Activated CD4-positive, alpha-beta memory T cell treated with anti-CD3 and anti-CD28 coated beads for 36 hours (primary cell): ENCODE results near the gene NTN4. TPM values are rescaled to one million over a fixed set of nuclear protein-coding genes. Genes with fewer than 3 reads are reported as not detected.

Source experiments
- CTCF ChIA-PET: fragments of 350-600 bp; sonication (Branson Sonifier 250); formaldehyde crosslinking; loops from one replicate; lab custom pipeline; 2021; ENCODE audit warnings: antibody characterized with exemption, inconsistent platforms; lab: Charles Lee
- POLR2A ChIA-PET: fragments of 350-600 bp; sonication (Branson Sonifier 250); formaldehyde crosslinking; loops from one replicate; lab custom pipeline; 2021; ENCODE audit warnings: antibody characterized with exemption; lab: Charles Lee
- DNase-seq: peaks from one replicate; pipeline ENCODE4 v3.0.0-alpha.2; 2020
- H3K27ac Mint-ChIP-seq: one replicate; pipeline ENCODE4 v1.8.0; 2021; ENCODE audit warnings: mixed read lengths
- H3K27me3 Mint-ChIP-seq: one replicate; pipeline ENCODE4 v1.8.0; 2021; ENCODE audit warnings: mixed read lengths
- H3K36me3 Mint-ChIP-seq: one replicate; pipeline ENCODE4 v1.8.0; 2021; ENCODE audit warnings: mixed read lengths
- H3K4me1 Mint-ChIP-seq: one replicate; pipeline ENCODE4 v1.8.0; 2021; ENCODE audit warnings: low read depth, mixed read lengths
- H3K4me3 Mint-ChIP-seq: one replicate; pipeline ENCODE4 v1.8.0; 2021; ENCODE audit warnings: mild to moderate bottlenecking, mixed read lengths
- H3K9me3 Mint-ChIP-seq: one replicate; pipeline ENCODE4 v1.8.0; 2021; ENCODE audit warnings: mixed read lengths
- intact Hi-C: fragments of 100-400 bp; cut with micrococcal nuclease; formaldehyde crosslinking; loops from one replicate; pipeline ENCODE4 v1.15.1; 2023
- total RNA-seq, 2 experiments: library from RNA; stranded (reverse); gene quantifications; one replicate each; pipeline ENCODE4 v1.2.3, GENCODE V29; 2021

The NTN4 gene
- total RNA-seq, 2 experiments from 2014 or later = 0.29 TPM; not detected in 1

- intact Hi-C loops = no loop called here
- ChIA-PET CTCF (no interaction called here), POLR2A (interaction anchor here (0.6 kb wide), 2 partner anchors 70 to 229 kb away, joined by 3 to 4 read pairs; no protein-coding TSS in a partner anchor)
- H3K27me3 Mint-ChIP-seq = peaks cover 14% of the 10 kb centered on the region
- no peak for DNase-seq
- no peak overlapping the region for H3K4me3 Mint-ChIP-seq
- no peak overlapping the region for H3K27ac Mint-ChIP-seq
- no peaks in the 10 kb centered on the region for H3K36me3 Mint-ChIP-seq
- no peaks in the 10 kb centered on the region for H3K9me3 Mint-ChIP-seq
- peaks cover 3% of the 10 kb centered on the region for H3K4me1 Mint-ChIP-seq
These were observed 19.8 kb upstream of the NTN4 start for GRCh38 chr12:95810411-95810810.

- peaks cover 10% of the 10 kb centered on the region for H3K27me3 Mint-ChIP-seq
- intact Hi-C loops = no loop called here
- no peaks in the 10 kb centered on the region for H3K9me3 Mint-ChIP-seq
- no peak for DNase-seq
- CTCF ChIA-PET = no interaction called here
- H3K4me3 Mint-ChIP-seq = no peak overlapping the region
- POLR2A ChIA-PET = no interaction called here
- peaks cover 3% of the 10 kb centered on the region for H3K4me1 Mint-ChIP-seq
- no peaks in the 10 kb centered on the region for H3K36me3 Mint-ChIP-seq
- H3K27ac Mint-ChIP-seq = no peak overlapping the region
These were observed 18.6 kb upstream of the NTN4 start for GRCh38 chr12:95809000-95809680.

DNA sequence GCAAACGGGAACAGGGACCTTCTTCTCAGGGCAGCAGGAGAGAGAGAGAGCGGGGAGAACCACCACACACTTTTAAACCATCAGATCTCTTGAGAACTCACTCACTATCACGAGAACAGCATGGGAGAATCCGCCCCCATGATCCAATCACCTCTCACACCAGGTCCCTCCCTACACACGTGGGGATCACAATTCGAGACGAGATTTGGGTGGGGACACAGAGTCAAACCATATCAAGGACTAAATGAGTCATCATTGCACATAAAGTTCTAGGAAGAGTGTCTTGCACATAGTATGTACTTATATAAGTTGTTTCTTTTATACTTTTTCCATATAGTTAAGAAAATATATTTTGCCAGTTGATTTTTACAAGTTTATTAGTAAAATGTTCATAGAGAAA, 17.6 kb upstream of the NTN4 start:
- no peaks in the 10 kb centered on the region for H3K36me3 Mint-ChIP-seq
- CTCF ChIA-PET = no interaction called here
- no peak for DNase-seq
- peaks cover 15% of the 10 kb centered on the region for H3K27me3 Mint-ChIP-seq
- no peak overlapping the region for H3K4me3 Mint-ChIP-seq
- H3K27ac Mint-ChIP-seq = no peak overlapping the region
- intact Hi-C loops = no loop called here
- H3K9me3 Mint-ChIP-seq = no peaks in the 10 kb centered on the region
- peaks cover 3% of the 10 kb centered on the region for H3K4me1 Mint-ChIP-seq
- POLR2A ChIA-PET = no interaction called here

DNA sequence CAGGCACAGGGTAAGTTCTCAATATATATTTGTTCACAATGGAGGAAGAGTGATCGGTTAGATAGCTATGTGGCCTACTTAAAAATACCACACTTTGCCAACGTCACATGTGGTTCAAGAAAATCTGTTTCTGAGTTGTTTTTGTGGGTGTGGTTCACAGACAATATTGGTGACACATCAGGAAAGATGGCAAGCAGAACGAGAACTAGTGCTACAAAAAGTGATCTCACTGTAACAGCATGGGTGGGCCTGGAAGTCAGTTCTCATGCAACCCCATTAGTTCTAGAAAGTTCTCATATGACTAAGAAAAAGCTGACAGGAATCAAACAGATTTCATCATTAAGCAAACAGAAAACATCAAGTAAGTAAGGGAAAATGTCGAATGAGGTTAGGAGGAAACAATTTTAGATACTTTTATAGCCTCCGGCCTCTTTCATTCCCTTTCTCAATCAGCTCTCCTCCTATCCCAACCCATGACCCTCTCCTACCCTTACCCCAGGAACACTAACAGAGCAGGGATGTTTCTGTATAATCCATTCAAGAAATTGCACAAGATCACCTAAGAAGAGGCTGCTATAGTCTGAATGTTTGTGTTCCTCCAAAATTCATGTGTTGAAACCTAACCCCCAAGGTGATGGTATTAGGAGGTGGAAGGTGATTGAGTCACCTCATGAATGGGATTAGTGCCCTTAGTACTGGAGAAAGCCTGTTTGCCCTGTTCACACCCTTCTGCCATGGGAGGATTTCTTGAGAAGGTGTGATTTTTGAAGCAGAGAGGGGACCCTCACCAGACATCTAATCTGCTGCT, 15.5 kb upstream of the NTN4 start:
- ChIA-PET POLR2A (no interaction called here), CTCF (interaction anchor here (0.5 kb wide), 1 partner anchor 211 kb away, joined by 4 read pairs; no protein-coding TSS in a partner anchor)
- Mint-ChIP-seq H3K4me3 (no peak overlapping the region), H3K27me3 (peaks cover 12% of the 10 kb centered on the region), H3K4me1 (peaks cover 3% of the 10 kb centered on the region), H3K9me3 (no peaks in the 10 kb centered on the region), H3K36me3 (no peaks in the 10 kb centered on the region), H3K27ac (no peak overlapping the region)
- intact Hi-C loops = no loop called here
- DNase-seq = no peak

- POLR2A ChIA-PET = no interaction called here
- peaks cover 9% of the 10 kb centered on the region for H3K27me3 Mint-ChIP-seq
- no peak overlapping the region for H3K4me3 Mint-ChIP-seq
- H3K36me3 Mint-ChIP-seq = no peaks in the 10 kb centered on the region
- CTCF ChIA-PET = no interaction called here
- no peak for DNase-seq
- H3K27ac Mint-ChIP-seq = no peak overlapping the region
- peaks cover 3% of the 10 kb centered on the region for H3K4me1 Mint-ChIP-seq
- intact Hi-C loops = no loop called here
- H3K9me3 Mint-ChIP-seq = no peaks in the 10 kb centered on the region
These were observed 13.7 kb upstream of the NTN4 start for GRCh38 chr12:95804291-95804690.

- no peak for DNase-seq
- peaks cover 9% of the 10 kb centered on the region for H3K27me3 Mint-ChIP-seq
- intact Hi-C loops = no loop called here
- H3K4me3 Mint-ChIP-seq = no peak overlapping the region
- no peak overlapping the region for H3K27ac Mint-ChIP-seq
- no peaks in the 10 kb centered on the region for H3K9me3 Mint-ChIP-seq
- POLR2A ChIA-PET = no interaction called here
- H3K4me1 Mint-ChIP-seq = peaks cover 3% of the 10 kb centered on the region
- no peaks in the 10 kb centered on the region for H3K36me3 Mint-ChIP-seq
- CTCF ChIA-PET = no interaction called here
These were observed 13.3 kb upstream of the NTN4 start for GRCh38 chr12:95803817-95804216.

DNA sequence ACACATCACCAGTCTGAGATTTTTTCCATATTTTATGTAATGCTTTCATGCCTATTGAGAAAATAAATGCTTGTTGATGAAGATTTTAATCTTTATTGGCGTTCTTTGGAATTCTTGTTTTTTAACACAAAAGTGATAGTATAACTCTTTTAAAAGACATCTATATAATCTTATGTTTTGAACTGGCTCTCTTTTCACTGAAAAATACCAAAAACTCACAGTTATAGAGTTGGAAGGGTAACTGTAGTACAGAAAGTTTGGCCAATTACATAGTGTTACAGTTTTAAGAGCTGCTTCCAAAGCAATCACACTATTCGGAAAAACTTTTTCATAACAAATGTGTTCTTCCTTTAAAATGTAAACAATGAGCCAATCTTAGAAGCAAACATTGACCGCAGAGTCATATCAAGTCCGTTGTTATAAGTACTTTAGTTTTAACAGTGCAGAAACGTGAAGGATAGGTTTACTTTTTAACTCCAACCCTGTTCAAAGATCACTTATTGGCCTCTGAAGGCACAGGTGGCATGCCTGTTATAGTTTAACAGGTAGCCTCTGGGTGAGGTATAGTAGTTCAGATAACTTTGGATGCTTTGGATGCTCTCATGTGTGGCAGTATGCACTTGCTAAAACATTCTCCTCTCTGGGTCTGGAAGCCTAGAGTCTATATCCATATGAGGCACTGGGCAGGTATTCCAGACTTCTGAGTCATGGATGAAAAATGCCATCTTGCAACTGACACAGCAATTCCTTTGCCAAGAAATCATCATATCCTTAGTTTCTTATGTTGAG, 12.1 kb upstream of the NTN4 start:
- DNase-seq = no peak
- ChIA-PET CTCF (no interaction called here), POLR2A (no interaction called here)
- H3K4me3 Mint-ChIP-seq = no peak overlapping the region
- no peaks in the 10 kb centered on the region for H3K36me3 Mint-ChIP-seq
- H3K4me1 Mint-ChIP-seq = peaks cover 3% of the 10 kb centered on the region
- no peaks in the 10 kb centered on the region for H3K9me3 Mint-ChIP-seq
- intact Hi-C loops = no loop called here
- no peak overlapping the region for H3K27ac Mint-ChIP-seq
- H3K27me3 Mint-ChIP-seq = peaks cover 5% of the 10 kb centered on the region

DNA sequence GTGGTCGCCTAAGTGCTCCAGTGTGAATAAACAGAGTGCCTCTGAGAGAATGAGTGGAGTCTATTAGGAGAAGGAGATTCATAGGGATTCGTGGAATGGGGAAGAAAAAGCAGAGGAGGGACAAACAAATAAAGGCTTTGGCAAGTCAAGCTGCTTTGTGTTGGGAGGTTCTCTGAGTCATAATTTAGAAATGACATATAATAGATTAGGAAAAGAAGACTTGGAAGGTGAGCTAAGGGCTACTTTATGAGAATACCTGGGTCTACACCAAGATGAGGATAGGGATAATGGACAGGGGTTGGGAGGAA, 6.4 kb upstream of the NTN4 start:
- ChIA-PET POLR2A (no interaction called here), CTCF (interaction anchor here (0.6 kb wide), 1 partner anchor 33 kb away, joined by 5 read pairs; no protein-coding TSS in a partner anchor)
- no peak for DNase-seq
- no peak overlapping the region for H3K4me3 Mint-ChIP-seq
- H3K9me3 Mint-ChIP-seq = no peaks in the 10 kb centered on the region
- H3K4me1 Mint-ChIP-seq = no peaks in the 10 kb centered on the region
- intact Hi-C loops = no loop called here
- H3K36me3 Mint-ChIP-seq = no peaks in the 10 kb centered on the region
- H3K27ac Mint-ChIP-seq = no peak overlapping the region
- H3K27me3 Mint-ChIP-seq = peaks cover 11% of the 10 kb centered on the region

GRCh38 chr12:95796225-95796981, 5.8 kb upstream of the NTN4 start:
- peaks cover under 1% of the 10 kb centered on the region for H3K4me1 Mint-ChIP-seq
- ChIA-PET POLR2A (no interaction called here), CTCF (no interaction called here)
- H3K36me3 Mint-ChIP-seq = no peaks in the 10 kb centered on the region
- H3K4me3 Mint-ChIP-seq = no peak overlapping the region
- peaks cover 17% of the 10 kb centered on the region for H3K27me3 Mint-ChIP-seq
- H3K27ac Mint-ChIP-seq = no peak overlapping the region
- intact Hi-C loops = no loop called here
- DNase-seq = no peak
- no peaks in the 10 kb centered on the region for H3K9me3 Mint-ChIP-seq

DNA sequence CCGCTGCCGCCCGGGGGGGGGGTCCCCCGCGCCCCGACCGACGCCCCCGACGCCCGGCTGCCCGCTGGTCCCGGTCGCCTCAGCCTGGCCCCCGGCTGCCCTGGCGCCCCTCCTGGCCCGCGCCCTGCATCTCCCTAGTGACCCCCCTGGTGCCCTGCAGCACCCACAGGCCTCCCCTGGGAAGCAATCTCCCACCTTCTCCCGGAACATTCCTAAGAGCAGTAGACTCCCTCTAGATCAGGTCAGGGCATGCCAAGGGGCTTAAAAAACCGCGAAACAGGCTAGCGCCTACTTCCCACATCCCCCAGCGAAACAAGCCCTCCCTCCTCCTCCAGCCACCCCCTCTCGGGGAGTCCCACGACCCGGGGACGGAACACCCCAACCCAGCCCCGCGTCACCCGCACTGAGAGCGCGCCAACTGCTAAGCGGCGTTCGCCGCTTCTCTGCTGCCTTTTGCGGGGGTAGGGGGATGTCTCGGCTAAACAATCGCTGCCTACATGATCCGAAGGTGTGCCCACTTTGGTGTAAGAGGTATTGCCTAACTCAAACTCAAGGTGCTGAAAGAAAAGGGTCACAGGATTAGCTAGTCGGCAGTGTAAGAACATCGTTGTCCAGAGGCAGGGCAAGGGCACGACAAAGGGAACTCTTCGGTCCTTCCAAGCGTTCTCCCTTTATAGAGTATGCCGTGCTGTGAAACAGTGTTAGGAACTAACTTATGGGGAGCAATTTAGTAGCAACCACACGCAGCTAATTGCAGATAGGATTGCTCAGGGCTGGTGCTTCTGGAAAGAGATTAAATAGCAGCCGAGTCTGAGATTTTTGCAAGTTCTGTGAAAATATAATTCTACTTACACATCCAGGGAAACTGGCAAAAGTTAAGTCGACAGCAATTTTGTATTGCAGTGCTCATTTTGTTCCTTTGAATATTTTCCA, 619 bp upstream of the NTN4 start:
- intact Hi-C loops = no loop called here
- H3K27me3 Mint-ChIP-seq = peaks cover 51% of the 10 kb centered on the region
- CTCF ChIA-PET = no interaction called here

More for the DNA sequence above, 619 bp upstream of the NTN4 start:
- Mint-ChIP-seq H3K4me3 (peak overlapping the region; percentile 64), H3K27ac (no peak overlapping the region), H3K4me1 (peaks cover 16% of the 10 kb centered on the region), H3K36me3 (no peaks in the 10 kb centered on the region), H3K9me3 (no peaks in the 10 kb centered on the region)
- POLR2A ChIA-PET = no interaction called here
- DNase-seq = peak; percentile 33
